Activated CD4-positive, alpha-beta memory T cell treated with anti-CD3 and anti-CD28 coated beads, Interleukin-2, amount 10 ng/mL, durations not matched to agents 7 days and 5 days (primary cell): ENCODE results near the gene KMT2E. TPM values are rescaled to one million over a fixed set of nuclear protein-coding genes. Genes with fewer than 3 reads are reported as not detected.
"Not testable (repeated sequence)": the region's sequence is repeated elsewhere in the genome, so short reads cannot be mapped to it uniquely, and the experiment has no call there.

Source experiments
- CTCF ChIA-PET: fragments of 350-600 bp; sonication (Branson Sonifier 250); formaldehyde crosslinking; loops from one replicate; lab custom pipeline; 2021; ENCODE audit warnings: antibody characterized with exemption, inconsistent platforms; lab: Charles Lee
- POLR2A ChIA-PET: fragments of 350-600 bp; sonication (Branson Sonifier 250); formaldehyde crosslinking; loops from one replicate; lab custom pipeline; 2021; ENCODE audit warnings: antibody characterized with exemption; lab: Charles Lee
- DNase-seq: peaks from one replicate; pipeline ENCODE4 v3.0.0-alpha.2; 2020
- H3K27ac Mint-ChIP-seq: one replicate; pipeline ENCODE4 v1.8.0; 2021; ENCODE audit warnings: mild to moderate bottlenecking, mixed read lengths
- H3K27me3 Mint-ChIP-seq: one replicate; pipeline ENCODE4 v1.8.0; 2021; ENCODE audit warnings: mixed read lengths
- H3K36me3 Mint-ChIP-seq: one replicate; pipeline ENCODE4 v1.8.0; 2021; ENCODE audit warnings: low read depth, mixed read lengths
- H3K4me1 Mint-ChIP-seq: one replicate; pipeline ENCODE4 v1.8.0; 2021; ENCODE audit warnings: mixed read lengths
- H3K4me3 Mint-ChIP-seq: one replicate; pipeline ENCODE4 v1.8.0; 2021; ENCODE audit warnings: mild to moderate bottlenecking, mixed read lengths
- H3K9me3 Mint-ChIP-seq: one replicate; pipeline ENCODE4 v1.8.0; 2021; ENCODE audit warnings: mixed read lengths
- total RNA-seq, 2 experiments: library from RNA; stranded (reverse); gene quantifications; one replicate each; pipeline ENCODE4 v1.2.3, GENCODE V29; 2021

Gene KMT2E
- total RNA-seq, 2 experiments from 2014 or later: 122 to 128 TPM

GRCh38 chr7:104975553-104975952 is 38.5 kb upstream of the KMT2E start:
- H3K4me3 Mint-ChIP-seq, H3K27ac Mint-ChIP-seq, H3K27me3 Mint-ChIP-seq, CTCF ChIA-PET, DNase-seq, H3K9me3 Mint-ChIP-seq, POLR2A ChIA-PET: not testable (repeated sequence)
- peaks cover 18% of the 10 kb centered on the region for H3K4me1 Mint-ChIP-seq
- peaks cover 21% of the 10 kb centered on the region for H3K36me3 Mint-ChIP-seq

- POLR2A ChIA-PET: interaction anchor here (0.6 to 1.5 kb wide), 2 partner anchors 33 to 495 kb away, joined by 3 to 4 read pairs; no protein-coding TSS in a partner anchor
- Mint-ChIP-seq H3K4me1 (peaks cover 30% of the 10 kb centered on the region), H3K27ac (peak overlapping the region; percentile 14), H3K9me3 (no peaks in the 10 kb centered on the region), H3K4me3 (no peak overlapping the region), H3K36me3 (peaks cover 18% of the 10 kb centered on the region), H3K27me3 (no peaks in the 10 kb centered on the region)
- CTCF ChIA-PET: no interaction called here
- DNase-seq: no peak
Observed at GRCh38 chr7:104976966-104977636, 36.9 kb upstream of the KMT2E start.

GRCh38 chr7:104978460-104978859 is 35.5 kb upstream of the KMT2E start:
- H3K27me3 Mint-ChIP-seq: no peaks in the 10 kb centered on the region
- no peak overlapping the region for H3K4me3 Mint-ChIP-seq
- H3K4me1 Mint-ChIP-seq: peaks cover 41% of the 10 kb centered on the region
- CTCF ChIA-PET: interaction anchor here (0.6 to 1.3 kb wide), 2 partner anchors 8 to 350 kb away, joined by 3 read pairs; no protein-coding TSS in a partner anchor
- DNase-seq: no peak
- peaks cover 17% of the 10 kb centered on the region for H3K36me3 Mint-ChIP-seq
- H3K9me3 Mint-ChIP-seq: no peaks in the 10 kb centered on the region
- POLR2A ChIA-PET: interaction anchor here (0.7 to 15.7 kb wide), 5 partner anchors 32 to 61 kb away, joined by 3 to 822 read pairs (median 4); partner anchors contain the start of gene KMT2E
- H3K27ac Mint-ChIP-seq: no peak overlapping the region

GRCh38 chr7:104979167-104979841 is 34.7 kb upstream of the KMT2E start:
- no peaks in the 10 kb centered on the region for H3K9me3 Mint-ChIP-seq
- POLR2A ChIA-PET: interaction anchor here (0.7 to 15.7 kb wide), 6 partner anchors 31 to 61 kb away, joined by 3 to 822 read pairs (median 4); partner anchors contain the start of gene KMT2E
- peaks cover 13% of the 10 kb centered on the region for H3K36me3 Mint-ChIP-seq
- no peak for DNase-seq
- H3K27ac Mint-ChIP-seq: no peak overlapping the region
- peaks cover 37% of the 10 kb centered on the region for H3K4me1 Mint-ChIP-seq
- CTCF ChIA-PET: interaction anchor here (1.2 to 3.5 kb wide), 5 partner anchors 9 to 56 kb away, joined by 3 to 16 read pairs (median 3); no protein-coding TSS in a partner anchor
- H3K27me3 Mint-ChIP-seq: no peaks in the 10 kb centered on the region
- no peak overlapping the region for H3K4me3 Mint-ChIP-seq

- Mint-ChIP-seq H3K27me3 (no peaks in the 10 kb centered on the region), H3K9me3 (no peaks in the 10 kb centered on the region), H3K4me1 (peaks cover 48% of the 10 kb centered on the region), H3K36me3 (peaks cover 19% of the 10 kb centered on the region), H3K4me3 (no peak overlapping the region), H3K27ac (no peak overlapping the region)
- ChIA-PET CTCF (interaction anchor here (0.7 to 7.9 kb wide), 37 partner anchors 10 to 551 kb away, joined by 3 to 106 read pairs (median 6); partner anchors contain the start of gene KMT2E), POLR2A (interaction anchor here (0.8 to 15.7 kb wide), 9 partner anchors 14 to 366 kb away, joined by 3 to 822 read pairs (median 5); partner anchors contain the start of gene KMT2E)
- DNase-seq: no peak
Observed at GRCh38 chr7:104980440-104980839, 33.6 kb upstream of the KMT2E start.

- Mint-ChIP-seq H3K4me1 (peaks cover 53% of the 10 kb centered on the region), H3K36me3 (peaks cover 22% of the 10 kb centered on the region), H3K4me3 (no peak overlapping the region), H3K27me3 (no peaks in the 10 kb centered on the region), H3K27ac (peak overlapping the region; percentile 34), H3K9me3 (no peaks in the 10 kb centered on the region)
- no peak for DNase-seq
- CTCF ChIA-PET: interaction anchor here (0.6 to 7.9 kb wide), 52 partner anchors 10 to 611 kb away, joined by 3 to 106 read pairs (median 4); partner anchors contain the start of gene KMT2E
- POLR2A ChIA-PET: interaction anchor here (0.7 to 15.7 kb wide), 20 partner anchors 12 to 610 kb away, joined by 3 to 822 read pairs (median 4); partner anchors contain the start of gene KMT2E
Observed at GRCh38 chr7:104980841-104981671, 32.9 kb upstream of the KMT2E start.

GRCh38 chr7:104981672-104982037 is 32.4 kb upstream of the KMT2E start:
- H3K4me1 Mint-ChIP-seq: peaks cover 58% of the 10 kb centered on the region
- peak overlapping the region; percentile 34 for H3K27ac Mint-ChIP-seq
- ChIA-PET POLR2A (interaction anchor here (0.7 to 15.7 kb wide), 20 partner anchors 13 to 609 kb away, joined by 3 to 822 read pairs (median 4); partner anchors contain the start of gene KMT2E), CTCF (interaction anchor here (0.6 to 7.9 kb wide), 44 partner anchors 10 to 611 kb away, joined by 3 to 106 read pairs (median 6); partner anchors contain the start of gene KMT2E)
- peaks cover 22% of the 10 kb centered on the region for H3K36me3 Mint-ChIP-seq
- H3K9me3 Mint-ChIP-seq: no peaks in the 10 kb centered on the region
- no peaks in the 10 kb centered on the region for H3K27me3 Mint-ChIP-seq
- no peak overlapping the region for H3K4me3 Mint-ChIP-seq
- DNase-seq: no peak

- peak; percentile 24 for DNase-seq
- Mint-ChIP-seq H3K4me1 (peaks cover 62% of the 10 kb centered on the region), H3K4me3 (peak overlapping the region; percentile 98), H3K27me3 (no peaks in the 10 kb centered on the region), H3K36me3 (peaks cover 25% of the 10 kb centered on the region), H3K9me3 (no peaks in the 10 kb centered on the region), H3K27ac (peak overlapping the region; percentile 99)
- ChIA-PET POLR2A (interaction anchor here (0.8 to 15.7 kb wide), 21 partner anchors 11 to 549 kb away, joined by 3 to 822 read pairs (median 5); partner anchors contain the start of genes KMT2E and RINT1), CTCF (interaction anchor here (1.0 to 7.9 kb wide), 28 partner anchors 14 to 551 kb away, joined by 3 to 106 read pairs (median 6); partner anchors contain the start of gene KMT2E)
Observed at GRCh38 chr7:104982308-104983075, 31.5 kb upstream of the KMT2E start.

- POLR2A ChIA-PET: interaction anchor here (0.7 to 15.7 kb wide), 26 partner anchors 10 to 549 kb away, joined by 3 to 822 read pairs (median 4); partner anchors contain the start of genes KMT2E and RINT1
Observed at GRCh38 chr7:104983076-104983577, 30.9 kb upstream of the KMT2E start.

GRCh38 chr7:104983578-104984539 is 30.1 kb upstream of the KMT2E start:
- H3K9me3 Mint-ChIP-seq: no peaks in the 10 kb centered on the region
- POLR2A ChIA-PET: interaction anchor here (0.6 to 15.7 kb wide), 32 partner anchors 9 to 548 kb away, joined by 3 to 822 read pairs (median 4); partner anchors contain the start of genes KMT2E, RINT1 and SRPK2
- H3K4me1 Mint-ChIP-seq: peaks cover 72% of the 10 kb centered on the region

More at GRCh38 chr7:104983076-104983577, 30.9 kb upstream of the KMT2E start:
- peak overlapping the region; percentile 99 for H3K27ac Mint-ChIP-seq
- peaks cover 68% of the 10 kb centered on the region for H3K4me1 Mint-ChIP-seq
- no peak for DNase-seq
- H3K27me3 Mint-ChIP-seq: no peaks in the 10 kb centered on the region
- CTCF ChIA-PET: interaction anchor here (0.7 to 7.9 kb wide), 21 partner anchors 13 to 550 kb away, joined by 3 to 106 read pairs (median 5); partner anchors contain the start of gene KMT2E
- H3K36me3 Mint-ChIP-seq: peaks cover 24% of the 10 kb centered on the region
- no peaks in the 10 kb centered on the region for H3K9me3 Mint-ChIP-seq
- H3K4me3 Mint-ChIP-seq: peak overlapping the region; percentile 98

More at GRCh38 chr7:104983578-104984539, 30.1 kb upstream of the KMT2E start:
- peak overlapping the region; percentile 98 for H3K4me3 Mint-ChIP-seq
- H3K27me3 Mint-ChIP-seq: no peaks in the 10 kb centered on the region
- CTCF ChIA-PET: interaction anchor here (0.7 to 7.9 kb wide), 22 partner anchors 13 to 549 kb away, joined by 3 to 106 read pairs (median 5); partner anchors contain the start of gene KMT2E
- H3K36me3 Mint-ChIP-seq: peaks cover 24% of the 10 kb centered on the region
- DNase-seq: peak; percentile 88
- peak overlapping the region; percentile 99 for H3K27ac Mint-ChIP-seq
